IMR-90 (cell line): ENCODE results near the gene CDK5. TPM values are rescaled to one million over a fixed set of nuclear protein-coding genes. Genes with fewer than 3 reads are reported as not detected.

Experiments
- ATAC-seq: fragments of 200-7000 bp; cut with Tn5 transposase; 2 replicates; pipeline ENCODE4 v1.9.1; 2020; ENCODE audit warnings: low read depth, mild to moderate bottlenecking, moderate library complexity
- BruUV-seq: library from RNA; stranded (reverse); fragments of 400-500 nt; replicated peaks from 2 replicates; lab custom pipeline; 2021; lab: Mats Ljungman, UMichigan
- CTCF ChIA-PET: fragments of 300-600 bp; formaldehyde crosslinking; extraction: SDS; loops from one replicate; lab custom pipeline; 2021; ENCODE audit warnings: antibody characterized with exemption; lab: Yijun Ruan, JAX
- POLR2A ChIA-PET: fragments of 300-600 bp; sonication (Branson Sonifier 250); formaldehyde crosslinking; loops from one replicate; lab custom pipeline; 2022; ENCODE audit warnings: antibody characterized with exemption; ENCODE audit not compliant: unreplicated experiment; lab: Charles Lee
- DNase-seq: peaks from one replicate; pipeline ENCODE4 v3.0.0; 2013
- H2AFZ ChIP-seq: replicated peaks from 2 replicates; pipeline ENCODE3; 2013; ENCODE audit warnings: low read length, mild to moderate bottlenecking; ENCODE audit not compliant: poor library complexity
- H2AK5ac ChIP-seq: 2 replicates; pipeline ENCODE4 v1.6.1; 2013; ENCODE audit warnings: low read depth, low read length, inconsistent platforms
- H2AK9ac ChIP-seq: replicated peaks from 2 replicates; pipeline ENCODE3; 2013; ENCODE audit warnings: mild to moderate bottlenecking, low read depth, low read length, moderate library complexity; ENCODE audit not compliant: poor library complexity
- H2BK120ac ChIP-seq: 2 replicates; pipeline ENCODE4 v1.6.1; 2013; ENCODE audit warnings: low read depth, low read length, inconsistent platforms
- H2BK15ac ChIP-seq: 3 replicates; pipeline ENCODE4 v1.6.1; 2013; ENCODE audit warnings: low read depth, low read length, inconsistent platforms
- H2BK20ac ChIP-seq: 2 replicates; pipeline ENCODE4 v1.6.1; 2013; ENCODE audit warnings: low read depth, mild to moderate bottlenecking, inconsistent platforms, low read length, moderate library complexity
- H2BK5ac ChIP-seq: 2 replicates; pipeline ENCODE4 v1.6.1; 2013; ENCODE audit warnings: mild to moderate bottlenecking, low read depth, low read length, inconsistent platforms; ENCODE audit not compliant: poor library complexity, severe bottlenecking
- H3K14ac ChIP-seq: replicated peaks from 2 replicates; pipeline ENCODE4 v1.6.1; 2013; ENCODE audit warnings: low read depth, low read length, inconsistent platforms
- H3K18ac ChIP-seq: 2 replicates; pipeline ENCODE4 v1.6.1; 2013; ENCODE audit warnings: low read depth, low read length, control low read depth
- H3K23ac ChIP-seq: 2 replicates; pipeline ENCODE4 v1.6.1; 2013; ENCODE audit warnings: low read depth, low read length, inconsistent platforms
- H3K27ac ChIP-seq: 2 replicates; pipeline ENCODE4 v1.5.1; 2013; ENCODE audit warnings: mild to moderate bottlenecking, control low read depth, low read length; ENCODE audit not compliant: insufficient read depth
- H3K27me3 ChIP-seq: 2 replicates; pipeline ENCODE4 v1.6.1; 2013; ENCODE audit warnings: low read length; ENCODE audit not compliant: control insufficient read depth, insufficient read depth
- H3K36me3 ChIP-seq: 2 replicates; pipeline ENCODE4 v1.6.1; 2013; ENCODE audit warnings: low read length, mixed read lengths; ENCODE audit not compliant: control insufficient read depth, insufficient read depth
- H3K4ac ChIP-seq: 2 replicates; pipeline ENCODE4 v1.6.1; 2013; ENCODE audit warnings: low read depth, low read length, inconsistent platforms
- H3K4me1 ChIP-seq: 2 replicates; pipeline ENCODE4 v1.6.1; 2013; ENCODE audit warnings: low read length, mixed read lengths; ENCODE audit not compliant: control insufficient read depth, insufficient read depth
- H3K4me2 ChIP-seq: 2 replicates; pipeline ENCODE4 v1.6.1; 2013; ENCODE audit warnings: low read depth, mild to moderate bottlenecking, control low read depth, low read length, moderate library complexity
- H3K4me3 ChIP-seq: 2 replicates; pipeline ENCODE4 v1.5.1; 2013; ENCODE audit warnings: low read depth, mild to moderate bottlenecking, control low read depth, low read length, moderate library complexity; ENCODE audit not compliant: insufficient read depth
- H3K56ac ChIP-seq: 2 replicates; pipeline ENCODE4 v1.6.1; 2013; ENCODE audit warnings: low read length, inconsistent platforms; ENCODE audit not compliant: insufficient read depth; ENCODE audit errors: extremely low read depth
- H3K79me1 ChIP-seq, 2 experiments: 2 replicates each; pipeline ENCODE4 v1.6.1; 2013; ENCODE audit warnings: low read length in 2 of 2, inconsistent platforms in 1 of 2, low read depth in 1 of 2
- H3K9ac ChIP-seq: 2 replicates; pipeline ENCODE4 v1.6.1; 2013; ENCODE audit warnings: low read depth, low read length, control low read depth
- H3K9me1 ChIP-seq: 2 replicates; pipeline ENCODE4 v1.6.1; 2013; ENCODE audit warnings: low read length, inconsistent platforms; ENCODE audit not compliant: insufficient read depth
- H3K9me3 ChIP-seq: 2 replicates; pipeline ENCODE4 v1.6.1; 2013; ENCODE audit warnings: low read length; ENCODE audit not compliant: control insufficient read depth, insufficient read depth
- H4K20me1 ChIP-seq: 2 replicates; pipeline ENCODE4 v1.6.1; 2013; ENCODE audit warnings: low read length, inconsistent platforms; ENCODE audit not compliant: insufficient read depth
- H4K5ac ChIP-seq: 2 replicates; pipeline ENCODE4 v1.6.1; 2013; ENCODE audit warnings: mild to moderate bottlenecking, low read depth, low read length, control low read depth
- H4K8ac ChIP-seq, 2 experiments: 2 replicates each; pipeline ENCODE4 v1.6.1; 2013; ENCODE audit warnings: low read depth in 2 of 2, low read length in 2 of 2, control low read depth in 1 of 2, inconsistent platforms in 1 of 2
- H4K91ac ChIP-seq: 2 replicates; pipeline ENCODE4 v1.6.1; 2013; ENCODE audit warnings: low read depth, low read length, inconsistent platforms; ENCODE audit not compliant: insufficient read depth
- BHLHE40 ChIP-seq: fragments of 150-350 bp; IDR thresholded peaks from 2 replicates; pipeline ENCODE4 v1.6.1; 2016; ENCODE audit warnings: mild to moderate bottlenecking, low read depth, low read length
- CEBPB ChIP-seq: IDR thresholded peaks from 2 replicates; pipeline ENCODE4 v1.6.1; 2012; ENCODE audit warnings: low read depth, low read length, improper control_type of control experiment
- CHD1 ChIP-seq: IDR thresholded peaks from 2 replicates; pipeline ENCODE4 v1.6.1; 2012; ENCODE audit warnings: low read depth, low read length, improper control_type of control experiment
- CTCF ChIP-seq: conservative IDR thresholded peaks from 2 replicates; pipeline ENCODE4 v1.5.1; 2012; ENCODE audit warnings: mild to moderate bottlenecking, low read depth, low read length, improper control_type of control experiment
- FOS ChIP-seq: fragments of 150-350 bp; IDR thresholded peaks from 2 replicates; pipeline ENCODE4 v1.6.1; 2016; ENCODE audit warnings: low read depth, low read length
- MAFK ChIP-seq: IDR thresholded peaks from 2 replicates; pipeline ENCODE4 v1.6.1; 2012; ENCODE audit warnings: low read depth, low read length, improper control_type of control experiment
- MAZ ChIP-seq: IDR thresholded peaks from 2 replicates; pipeline ENCODE4 v1.6.1; 2012; ENCODE audit warnings: low read depth, mild to moderate bottlenecking, low read length, improper control_type of control experiment, moderate library complexity, borderline replicate concordance
- MXI1 ChIP-seq: IDR thresholded peaks from 2 replicates; pipeline ENCODE4 v1.6.1; 2012; ENCODE audit warnings: low read depth, mild to moderate bottlenecking, low read length, moderate library complexity, borderline replicate concordance
- NFE2L2 ChIP-seq: fragments of 150-350 bp; IDR thresholded peaks from 2 replicates; pipeline ENCODE4 v1.6.1; 2016; ENCODE audit warnings: low read depth, mild to moderate bottlenecking, low read length
- POLR2A ChIP-seq: IDR thresholded peaks from 2 replicates; pipeline ENCODE4 v1.6.1; 2012; ENCODE audit warnings: mild to moderate bottlenecking, low read depth, low read length
- RAD21 ChIP-seq: IDR thresholded peaks from 2 replicates; pipeline ENCODE4 v1.6.1; 2012; ENCODE audit warnings: low read length, improper control_type of control experiment
- RCOR1 ChIP-seq: IDR thresholded peaks from 2 replicates; pipeline ENCODE4 v1.6.1; 2012; ENCODE audit warnings: mild to moderate bottlenecking, low read length, improper control_type of control experiment; ENCODE audit not compliant: insufficient replicate concordance
- RFX5 ChIP-seq: IDR thresholded peaks from 2 replicates; pipeline ENCODE4 v1.8.0; 2012; ENCODE audit warnings: low read depth, mild to moderate bottlenecking, low read length, moderate library complexity
- SMC3 ChIP-seq: fragments of 150-350 bp; IDR thresholded peaks from 2 replicates; pipeline ENCODE4 v1.6.1; 2016; ENCODE audit warnings: low read depth, mild to moderate bottlenecking, antibody characterized with exemption, low read length, moderate library complexity
- USF2 ChIP-seq: fragments of 150-350 bp; IDR thresholded peaks from 2 replicates; pipeline ENCODE4 v1.6.1; 2017; ENCODE audit warnings: mild to moderate bottlenecking, antibody characterized with exemption, low read length, low read depth
- WGBS, 2 experiments: methylation state at CpG; one replicate each; pipeline versions ENCODE4 v1.1.5 to v1.1.7; 2013; ENCODE audit warnings: missing lambda C conversion rate in 2 of 2; ENCODE audit not compliant: insufficient read length in 1 of 2; ENCODE audit errors: extremely low coverage in 2 of 2; 5-methylcytosine and 5-hydroxymethylcytosine counted together
- dilution Hi-C: fragments of 300-500 bp; cut with HindIII; formaldehyde crosslinking; loops from one replicate; pipeline ENCODE4 v1.14.3; 2018; ENCODE audit warnings: low sequenced_read_pairs; ENCODE audit not compliant: unreplicated experiment
- in situ Hi-C: fragments of 300-500 bp; cut with MboI; formaldehyde crosslinking; loops from 3 replicates; pipeline ENCODE4 v1.14.3; 2019; ENCODE audit warnings: low sequenced_read_pairs, inconsistent platforms, mixed read lengths
- intact Hi-C: fragments of 100-400 bp; cut with micrococcal nuclease; formaldehyde crosslinking; loops from 2 replicates; pipeline ENCODE4 v1.10.0; 2022
- polyA plus RNA-seq, 3 experiments: library from polyadenylated mRNA; depleted of rRNA; stranded (reverse); fragments of >200 nt; gene quantifications; 2 replicates each; pipeline ENCODE4 v1.2.3, GENCODE V29; 2012; ENCODE audit warnings: low replicate concordance in 1 of 3
- total RNA-seq: library from RNA; depleted of rRNA; stranded (reverse); fragments of >200 nt; gene quantifications from 2 replicates; pipeline ENCODE4 v1.2.3, GENCODE V29; 2012
- TF ChIP-seq, protein P1 (sequence below): fragments of 150-350 bp; IDR thresholded peaks from 2 replicates; pipeline ENCODE4 v1.6.1; 2016; ENCODE audit warnings: low read depth, mild to moderate bottlenecking, low read length, moderate library complexity, borderline replicate concordance

Gene CDK5
- total and polyA plus RNA-seq, 2 of the 4 experiments (the other 2 are of a cell fraction) = 22.4 to 34.8 TPM

DNA sequence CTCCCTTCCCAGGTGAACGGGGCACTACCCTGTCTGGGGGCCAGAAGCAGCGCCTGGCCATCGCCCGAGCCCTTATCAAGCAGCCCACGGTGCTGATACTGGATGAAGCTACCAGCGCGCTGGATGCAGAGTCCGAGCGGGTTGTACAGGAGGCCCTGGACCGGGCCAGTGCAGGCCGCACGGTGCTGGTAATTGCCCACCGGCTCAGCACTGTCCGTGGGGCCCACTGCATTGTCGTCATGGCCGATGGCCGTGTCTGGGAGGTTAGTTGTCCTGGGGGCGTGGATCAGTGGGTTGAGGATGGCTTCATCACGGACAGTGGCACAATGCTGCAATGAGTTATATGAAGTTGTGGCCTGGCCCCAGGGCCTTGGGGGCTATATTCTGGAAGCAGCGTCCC lies 13.7 kb downstream of the CDK5 start:
- in situ Hi-C loops = no loop called here
- Histone ChIP-seq H2BK5ac (no peak overlapping the region), H3K23ac (no peak overlapping the region), H4K8ac (no peak overlapping the region), H2BK15ac (no peak overlapping the region), H3K56ac (no peak overlapping the region; the same call in 1 of the 2 replicates), H3K27me3 (no peaks in the 10 kb centered on the region), H4K20me1 (peaks cover 20% of the 10 kb centered on the region), H3K27ac (no peak overlapping the region), H3K18ac (no peak overlapping the region), H2BK20ac (no peak overlapping the region), H3K4me1 (peaks cover 19% of the 10 kb centered on the region), H3K79me1 (peaks cover 0 to 5% of the 10 kb centered on the region in 2 experiments; a peak in 1 of 4 replicates), H2AK5ac (no peak overlapping the region), H2AK9ac (no peak overlapping the region), H2BK120ac (no peak overlapping the region), H3K36me3 (peaks cover 12% of the 10 kb centered on the region; the same call in 1 of the 2 replicates), H3K9me3 (no peaks in the 10 kb centered on the region), H3K4me2 (no peak overlapping the region), H3K14ac (no peak overlapping the region), H3K9ac (no peak overlapping the region), H3K4ac (no peak overlapping the region), H4K91ac (no peak overlapping the region), H3K9me1 (peaks cover 15% of the 10 kb centered on the region), H3K4me3 (no peak overlapping the region), H2AFZ (no peak overlapping the region), H4K5ac (no peak overlapping the region)
- BruUV-seq = no TSS peak
- ATAC-seq (no peak), DNase-seq (no peak)
- TF ChIP-seq FOS (no peak), CTCF (no peak), MAZ (no peak), CHD1 (no peak), RCOR1 (no peak), POLR2A (no peak), MAFK (no peak), NFE2L2 (no peak), USF2 (no peak), CEBPB (no peak), RFX5 (no peak), SMC3 (no peak), RAD21 (no peak), MXI1 (no peak), BHLHE40 (no peak)
- TF ChIP-seq, protein P1, sequence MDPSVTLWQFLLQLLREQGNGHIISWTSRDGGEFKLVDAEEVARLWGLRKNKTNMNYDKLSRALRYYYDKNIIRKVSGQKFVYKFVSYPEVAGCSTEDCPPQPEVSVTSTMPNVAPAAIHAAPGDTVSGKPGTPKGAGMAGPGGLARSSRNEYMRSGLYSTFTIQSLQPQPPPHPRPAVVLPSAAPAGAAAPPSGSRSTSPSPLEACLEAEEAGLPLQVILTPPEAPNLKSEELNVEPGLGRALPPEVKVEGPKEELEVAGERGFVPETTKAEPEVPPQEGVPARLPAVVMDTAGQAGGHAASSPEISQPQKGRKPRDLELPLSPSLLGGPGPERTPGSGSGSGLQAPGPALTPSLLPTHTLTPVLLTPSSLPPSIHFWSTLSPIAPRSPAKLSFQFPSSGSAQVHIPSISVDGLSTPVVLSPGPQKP = no peak
- ChIA-PET POLR2A (no interaction called here), CTCF (no interaction called here)
- intact Hi-C loops = no loop called here
- dilution Hi-C loops = no loop called here
- 97% methylated on average over 17 of the region's 20 CpGs; no CpG with 5 or more reads in 1 of the 2 experiments for WGBS, 2 experiments
